HL-60 (cell line): ENCODE measurements around the gene ENSA.

Source experiments
- GABPA ChIP-seq: IDR thresholded peaks from 2 replicates; pipeline ENCODE4 v1.6.1; 2012; ENCODE audit warnings: low read depth
- POLR2AphosphoS5 ChIP-seq: IDR thresholded peaks from 2 replicates; pipeline ENCODE4 v1.6.1; 2012; ENCODE audit warnings: low read depth
- SPI1 ChIP-seq: IDR thresholded peaks from 2 replicates; pipeline ENCODE4 v1.6.1; 2012; ENCODE audit warnings: low read depth, mild to moderate bottlenecking, borderline replicate concordance
- TF ChIP-seq, protein P1 (sequence below): IDR thresholded peaks from one replicate; pipeline ENCODE4 v1.5.1; 2011; ENCODE audit warnings: low read length, control low read depth, inconsistent platforms; ENCODE audit not compliant: insufficient read depth
- TF ChIP-seq, protein P2 (sequence below): IDR thresholded peaks from 2 replicates; pipeline ENCODE4 v1.6.1; 2012; ENCODE audit warnings: low read depth; ENCODE audit not compliant: insufficient replicate concordance

DNA sequence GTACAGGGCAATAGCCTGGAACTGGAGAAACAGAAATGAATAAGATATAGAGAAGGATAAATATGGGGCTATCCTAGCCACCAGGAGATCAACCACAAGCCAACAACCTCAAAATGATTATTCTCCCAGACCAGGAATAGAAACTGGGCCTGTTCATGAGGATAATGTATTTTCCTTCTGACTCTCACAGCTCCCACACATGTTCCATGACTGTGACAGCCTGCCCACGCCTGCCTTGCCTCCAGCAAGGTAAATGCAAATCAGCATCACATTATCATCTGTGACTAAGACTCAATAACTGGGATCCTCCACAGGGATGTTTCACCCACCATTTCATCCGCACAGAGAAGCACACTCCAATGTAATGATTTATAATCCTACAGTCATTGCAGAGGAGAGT lies 3.3 kb downstream of the ENSA start:
- TF ChIP-seq, protein P1, sequence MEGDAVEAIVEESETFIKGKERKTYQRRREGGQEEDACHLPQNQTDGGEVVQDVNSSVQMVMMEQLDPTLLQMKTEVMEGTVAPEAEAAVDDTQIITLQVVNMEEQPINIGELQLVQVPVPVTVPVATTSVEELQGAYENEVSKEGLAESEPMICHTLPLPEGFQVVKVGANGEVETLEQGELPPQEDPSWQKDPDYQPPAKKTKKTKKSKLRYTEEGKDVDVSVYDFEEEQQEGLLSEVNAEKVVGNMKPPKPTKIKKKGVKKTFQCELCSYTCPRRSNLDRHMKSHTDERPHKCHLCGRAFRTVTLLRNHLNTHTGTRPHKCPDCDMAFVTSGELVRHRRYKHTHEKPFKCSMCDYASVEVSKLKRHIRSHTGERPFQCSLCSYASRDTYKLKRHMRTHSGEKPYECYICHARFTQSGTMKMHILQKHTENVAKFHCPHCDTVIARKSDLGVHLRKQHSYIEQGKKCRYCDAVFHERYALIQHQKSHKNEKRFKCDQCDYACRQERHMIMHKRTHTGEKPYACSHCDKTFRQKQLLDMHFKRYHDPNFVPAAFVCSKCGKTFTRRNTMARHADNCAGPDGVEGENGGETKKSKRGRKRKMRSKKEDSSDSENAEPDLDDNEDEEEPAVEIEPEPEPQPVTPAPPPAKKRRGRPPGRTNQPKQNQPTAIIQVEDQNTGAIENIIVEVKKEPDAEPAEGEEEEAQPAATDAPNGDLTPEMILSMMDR: no peak
- TF ChIP-seq POLR2AphosphoS5 (no peak), GABPA (no peak), SPI1 (no peak)
- TF ChIP-seq, protein P2, sequence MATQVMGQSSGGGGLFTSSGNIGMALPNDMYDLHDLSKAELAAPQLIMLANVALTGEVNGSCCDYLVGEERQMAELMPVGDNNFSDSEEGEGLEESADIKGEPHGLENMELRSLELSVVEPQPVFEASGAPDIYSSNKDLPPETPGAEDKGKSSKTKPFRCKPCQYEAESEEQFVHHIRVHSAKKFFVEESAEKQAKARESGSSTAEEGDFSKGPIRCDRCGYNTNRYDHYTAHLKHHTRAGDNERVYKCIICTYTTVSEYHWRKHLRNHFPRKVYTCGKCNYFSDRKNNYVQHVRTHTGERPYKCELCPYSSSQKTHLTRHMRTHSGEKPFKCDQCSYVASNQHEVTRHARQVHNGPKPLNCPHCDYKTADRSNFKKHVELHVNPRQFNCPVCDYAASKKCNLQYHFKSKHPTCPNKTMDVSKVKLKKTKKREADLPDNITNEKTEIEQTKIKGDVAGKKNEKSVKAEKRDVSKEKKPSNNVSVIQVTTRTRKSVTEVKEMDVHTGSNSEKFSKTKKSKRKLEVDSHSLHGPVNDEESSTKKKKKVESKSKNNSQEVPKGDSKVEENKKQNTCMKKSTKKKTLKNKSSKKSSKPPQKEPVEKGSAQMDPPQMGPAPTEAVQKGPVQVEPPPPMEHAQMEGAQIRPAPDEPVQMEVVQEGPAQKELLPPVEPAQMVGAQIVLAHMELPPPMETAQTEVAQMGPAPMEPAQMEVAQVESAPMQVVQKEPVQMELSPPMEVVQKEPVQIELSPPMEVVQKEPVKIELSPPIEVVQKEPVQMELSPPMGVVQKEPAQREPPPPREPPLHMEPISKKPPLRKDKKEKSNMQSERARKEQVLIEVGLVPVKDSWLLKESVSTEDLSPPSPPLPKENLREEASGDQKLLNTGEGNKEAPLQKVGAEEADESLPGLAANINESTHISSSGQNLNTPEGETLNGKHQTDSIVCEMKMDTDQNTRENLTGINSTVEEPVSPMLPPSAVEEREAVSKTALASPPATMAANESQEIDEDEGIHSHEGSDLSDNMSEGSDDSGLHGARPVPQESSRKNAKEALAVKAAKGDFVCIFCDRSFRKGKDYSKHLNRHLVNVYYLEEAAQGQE: no peak
